AG04450 (cell line): ENCODE results near the gene SETD5. TPM values are rescaled to one million over a fixed set of nuclear protein-coding genes. Genes with fewer than 3 reads are reported as not detected.

Experiments used
- CTCF ChIA-PET: fragments of 300-600, 350-600 bp; formaldehyde crosslinking; extraction: SDS; loops from one replicate; lab custom pipeline; 2022; ENCODE audit warnings: antibody characterized with exemption, inconsistent platforms; lab: Charles Lee
- POLR2A ChIA-PET: fragments of 350-600 bp; formaldehyde crosslinking; extraction: SDS; loops from one replicate; lab custom pipeline; 2021; ENCODE audit warnings: antibody characterized with exemption, inconsistent platforms; lab: Yijun Ruan, JAX
- DNase-seq: peaks from one replicate; pipeline ENCODE4 v3.0.0-alpha.2; 2011; ENCODE audit warnings: low read depth, low spot score
- H3K27ac ChIP-seq: one replicate; pipeline ENCODE4 v1.5.1; 2012; ENCODE audit warnings: low read depth, low read length, control low read depth
- H3K27me3 ChIP-seq: one replicate; pipeline ENCODE4 v1.6.0; 2012; ENCODE audit warnings: low read length; ENCODE audit not compliant: control insufficient read depth, insufficient read depth
- H3K4me3 ChIP-seq: 2 replicates; pipeline ENCODE4 v1.5.1; 2011; ENCODE audit warnings: mild to moderate bottlenecking, low read depth, low read length, control low read depth
- H3K9me3 ChIP-seq: 2 replicates; pipeline ENCODE4 v1.5.1; 2012; ENCODE audit warnings: low read length; ENCODE audit not compliant: control insufficient read depth, insufficient read depth
- CTCF ChIP-seq: IDR thresholded peaks from 2 replicates; pipeline ENCODE4 v1.5.1; 2011; ENCODE audit warnings: low read depth, low read length, control low read depth, inconsistent platforms
- polyA plus RNA-seq: library from polyadenylated mRNA; depleted of rRNA; stranded (reverse); fragments of >200 nt; gene quantifications from 2 replicates; pipeline ENCODE4 v1.2.3, GENCODE V29; 2011

SETD5 gene
- polyA plus RNA-seq, 1 experiment, result 75.0 TPM

GRCh38 chr3:9420850-9421549 lies 23.6 kb downstream of the SETD5 start:
- no peak for TF ChIP-seq CTCF
- no peak for DNase-seq
- H3K27ac ChIP-seq, result peak overlapping the region; percentile 41
- CTCF ChIA-PET, result interaction anchor here (0.6 to 1.8 kb wide), 4 partner anchors 21 to 68 kb away, joined by 3 to 5 read pairs (median 4); no protein-coding TSS in a partner anchor
- no peaks in the 10 kb centered on the region for H3K9me3 ChIP-seq
- no peaks in the 10 kb centered on the region for H3K27me3 ChIP-seq
- no peak overlapping the region for H3K4me3 ChIP-seq
- POLR2A ChIA-PET, result interaction anchor here (0.7 to 6.3 kb wide), 3 partner anchors 18 to 38 kb away, joined by 3 to 57 read pairs (median 4); partner anchors contain the start of gene SETD5

- peak; percentile 67 for TF ChIP-seq CTCF
- Histone ChIP-seq H3K27me3 (no peaks in the 10 kb centered on the region), H3K4me3 (peak overlapping the region; percentile 14; the same call in 1 of the 2 replicates), H3K27ac (peak overlapping the region; percentile 94), H3K9me3 (no peaks in the 10 kb centered on the region)
- DNase-seq, result peak; percentile 92
- ChIA-PET CTCF (interaction anchor here (0.7 to 2.9 kb wide), 6 partner anchors 23 to 73 kb away, joined by 3 to 9 read pairs (median 4); no protein-coding TSS in a partner anchor), POLR2A (interaction anchor here (6.3 kb wide), 1 partner anchor 27 kb away, joined by 57 read pairs; the partner anchor contains the start of gene SETD5)
These were observed 25.5 kb downstream of the SETD5 start for GRCh38 chr3:9422712-9423424.

- no peak for DNase-seq
- no peak for TF ChIP-seq CTCF
- ChIA-PET POLR2A (no interaction called here), CTCF (interaction anchor here (0.9 kb wide), 1 partner anchor 14 kb away, joined by 4 read pairs; no protein-coding TSS in a partner anchor)
- no peak overlapping the region for H3K4me3 ChIP-seq
- no peak overlapping the region for H3K27ac ChIP-seq
- no peaks in the 10 kb centered on the region for H3K27me3 ChIP-seq
- H3K9me3 ChIP-seq, result no peaks in the 10 kb centered on the region
These were observed 31.0 kb downstream of the SETD5 start for GRCh38 chr3:9428411-9428810.

GRCh38 chr3:9430733-9431132 lies 33.3 kb downstream of the SETD5 start:
- H3K27ac ChIP-seq, result no peak overlapping the region

More at GRCh38 chr3:9430733-9431132, 33.3 kb downstream of the SETD5 start:
- Histone ChIP-seq H3K4me3 (no peak overlapping the region), H3K9me3 (no peaks in the 10 kb centered on the region), H3K27me3 (no peaks in the 10 kb centered on the region)
- POLR2A ChIA-PET, result no interaction called here
- TF ChIP-seq CTCF, result no peak
- CTCF ChIA-PET, result interaction anchor here (0.6 kb wide), 1 partner anchor 16 kb away, joined by 4 read pairs; no protein-coding TSS in a partner anchor
- DNase-seq, result no peak
